HEK293 (cell line): Measurements from ENCODE around the gene ANKFN1.

Experiments
- MEIS1 ChIP-seq: sonication (generic); formaldehyde crosslinking; IDR thresholded peaks from 2 replicates; pipeline ENCODE4 v1.8.1; 2022; ENCODE audit warnings: missing genetic modification reagents, mild to moderate bottlenecking, borderline replicate concordance
- ZNF121 ChIP-seq: fragments of 450-650 bp; formaldehyde crosslinking; IDR thresholded peaks from 2 replicates; pipeline ENCODE4 v1.5.1; 2016; ENCODE audit warnings: missing biosample characterization, missing genetic modification characterization
- ZNF274 ChIP-seq, 2 experiments: fragments of 200-500 bp in 1 of 2; fragments of 450-650 bp in 1 of 2; sonication (Bioruptor generic) in 1 of 2; formaldehyde crosslinking in 1 of 2; IDR thresholded peaks; 2 replicates each; pipeline versions ENCODE4 v1.5.1 to v1.6.1; 2014 to 2016; ENCODE audit warnings: borderline replicate concordance in 1 of 2, inconsistent platforms in 1 of 2, low read length in 1 of 2, missing biosample characterization in 1 of 2, missing genetic modification characterization in 1 of 2
- ZNF529 ChIP-seq: fragments of 450-650 bp; formaldehyde crosslinking; IDR thresholded peaks from 2 replicates; pipeline ENCODE4 v1.5.1; 2017; ENCODE audit warnings: missing genetic modification characterization, missing biosample characterization; ENCODE audit not compliant: insufficient replicate concordance
- ZNF549 ChIP-seq: fragments of 450-650 bp; IDR thresholded peaks from 2 replicates; pipeline ENCODE4 v1.5.1; 2018; ENCODE audit warnings: missing biosample characterization, missing genetic modification characterization, mild to moderate bottlenecking, inconsistent platforms, moderate library complexity
- ZNF560 ChIP-seq: fragments of 450-650 bp; formaldehyde crosslinking; IDR thresholded peaks from 2 replicates; pipeline ENCODE4 v1.5.1; 2017; ENCODE audit warnings: missing biosample characterization, missing genetic modification characterization, borderline replicate concordance
- ZNF701 ChIP-seq: fragments of 450-650 bp; formaldehyde crosslinking; IDR thresholded peaks from 2 replicates; pipeline ENCODE4 v1.5.1; 2016; ENCODE audit warnings: missing biosample characterization, missing genetic modification characterization
- ZXDB ChIP-seq: fragments of 450-650 bp; formaldehyde crosslinking; IDR thresholded peaks from 2 replicates; pipeline ENCODE4 v1.5.1; 2016; ENCODE audit warnings: missing biosample characterization, missing genetic modification characterization
- TF ChIP-seq, protein P1 (sequence below): fragments of 450-650 bp; formaldehyde crosslinking; IDR thresholded peaks from 2 replicates; pipeline ENCODE4 v1.5.1; 2016; ENCODE audit warnings: missing biosample characterization, missing genetic modification characterization, borderline replicate concordance
- TF ChIP-seq, protein P2 (sequence below): fragments of 450-650 bp; formaldehyde crosslinking; IDR thresholded peaks from 2 replicates; pipeline ENCODE4 v1.5.1; 2017; ENCODE audit warnings: missing biosample characterization, missing genetic modification characterization
- TF ChIP-seq, protein P3 (sequence below): fragments of 450-650 bp; formaldehyde crosslinking; IDR thresholded peaks from 2 replicates; pipeline ENCODE4 v1.5.1; 2016; ENCODE audit warnings: missing biosample characterization, missing genetic modification characterization
- TF ChIP-seq, protein P4 (sequence below): fragments of 450-650 bp; formaldehyde crosslinking; IDR thresholded peaks from 2 replicates; pipeline ENCODE4 v1.5.1; 2017; ENCODE audit warnings: missing biosample characterization, missing genetic modification characterization
- TF ChIP-seq, protein P5 (sequence below): fragments of 450-650 bp; formaldehyde crosslinking; IDR thresholded peaks from 2 replicates; pipeline ENCODE4 v1.5.1; 2016; ENCODE audit warnings: missing biosample characterization, missing genetic modification characterization, low read depth
- TF ChIP-seq, protein P6 (sequence below): fragments of 450-650 bp; formaldehyde crosslinking; IDR thresholded peaks from 2 replicates; pipeline ENCODE4 v1.5.1; 2016; ENCODE audit warnings: missing biosample characterization, missing genetic modification characterization

DNA sequence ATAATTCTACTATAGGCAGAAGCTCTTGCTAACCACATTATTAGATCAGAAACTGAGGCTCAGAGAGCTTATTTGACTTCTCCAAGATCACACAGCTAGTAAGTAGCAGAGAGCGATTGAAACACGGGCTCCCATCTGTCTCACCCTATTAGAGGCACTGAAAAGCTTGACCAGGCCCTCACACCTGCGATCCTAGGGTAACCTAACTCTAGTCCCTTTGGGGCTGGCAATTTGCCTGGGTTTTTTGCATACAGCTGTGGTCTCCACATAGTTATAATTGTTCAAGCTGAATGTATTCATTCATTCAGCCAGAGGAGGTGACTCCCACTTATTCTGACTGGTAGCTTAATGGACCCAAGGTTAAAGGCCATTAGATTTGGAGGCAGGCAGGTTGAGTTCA lies 121.2 kb downstream of the ANKFN1 start:
- TF ChIP-seq, protein P1, sequence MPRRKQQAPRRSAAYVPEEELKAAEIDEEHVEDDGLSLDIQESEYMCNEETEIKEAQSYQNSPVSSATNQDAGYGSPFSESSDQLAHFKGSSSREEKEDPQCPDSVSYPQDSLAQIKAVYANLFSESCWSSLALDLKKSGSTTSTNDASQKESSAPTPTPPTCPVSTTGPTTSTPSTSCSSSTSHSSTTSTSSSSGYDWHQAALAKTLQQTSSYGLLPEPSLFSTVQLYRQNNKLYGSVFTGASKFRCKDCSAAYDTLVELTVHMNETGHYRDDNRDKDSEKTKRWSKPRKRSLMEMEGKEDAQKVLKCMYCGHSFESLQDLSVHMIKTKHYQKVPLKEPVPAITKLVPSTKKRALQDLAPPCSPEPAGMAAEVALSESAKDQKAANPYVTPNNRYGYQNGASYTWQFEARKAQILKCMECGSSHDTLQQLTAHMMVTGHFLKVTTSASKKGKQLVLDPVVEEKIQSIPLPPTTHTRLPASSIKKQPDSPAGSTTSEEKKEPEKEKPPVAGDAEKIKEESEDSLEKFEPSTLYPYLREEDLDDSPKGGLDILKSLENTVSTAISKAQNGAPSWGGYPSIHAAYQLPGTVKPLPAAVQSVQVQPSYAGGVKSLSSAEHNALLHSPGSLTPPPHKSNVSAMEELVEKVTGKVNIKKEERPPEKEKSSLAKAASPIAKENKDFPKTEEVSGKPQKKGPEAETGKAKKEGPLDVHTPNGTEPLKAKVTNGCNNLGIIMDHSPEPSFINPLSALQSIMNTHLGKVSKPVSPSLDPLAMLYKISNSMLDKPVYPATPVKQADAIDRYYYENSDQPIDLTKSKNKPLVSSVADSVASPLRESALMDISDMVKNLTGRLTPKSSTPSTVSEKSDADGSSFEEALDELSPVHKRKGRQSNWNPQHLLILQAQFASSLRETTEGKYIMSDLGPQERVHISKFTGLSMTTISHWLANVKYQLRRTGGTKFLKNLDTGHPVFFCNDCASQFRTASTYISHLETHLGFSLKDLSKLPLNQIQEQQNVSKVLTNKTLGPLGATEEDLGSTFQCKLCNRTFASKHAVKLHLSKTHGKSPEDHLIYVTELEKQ (tag by site-specific recombination) = no peak
- TF ChIP-seq, protein P2, sequence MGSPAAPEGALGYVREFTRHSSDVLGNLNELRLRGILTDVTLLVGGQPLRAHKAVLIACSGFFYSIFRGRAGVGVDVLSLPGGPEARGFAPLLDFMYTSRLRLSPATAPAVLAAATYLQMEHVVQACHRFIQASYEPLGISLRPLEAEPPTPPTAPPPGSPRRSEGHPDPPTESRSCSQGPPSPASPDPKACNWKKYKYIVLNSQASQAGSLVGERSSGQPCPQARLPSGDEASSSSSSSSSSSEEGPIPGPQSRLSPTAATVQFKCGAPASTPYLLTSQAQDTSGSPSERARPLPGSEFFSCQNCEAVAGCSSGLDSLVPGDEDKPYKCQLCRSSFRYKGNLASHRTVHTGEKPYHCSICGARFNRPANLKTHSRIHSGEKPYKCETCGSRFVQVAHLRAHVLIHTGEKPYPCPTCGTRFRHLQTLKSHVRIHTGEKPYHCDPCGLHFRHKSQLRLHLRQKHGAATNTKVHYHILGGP (tag by site-specific recombination) = no peak
- TF ChIP-seq ZNF121 (tag by site-specific recombination) (no peak), ZNF560 (tag by site-specific recombination) (no peak), ZNF274 (IDR thresholded peaks at IDR 0.05; ENCODE audit: low read length) (no peak), ZNF274 (tag by site-specific recombination; IDR thresholded peaks at IDR 0.05; ENCODE audit: borderline replicate concordance) (no peak), MEIS1 (CRISPR knock-in tag) (no peak), ZNF701 (tag by site-specific recombination) (no peak), ZNF529 (no peak), ZXDB (tag by site-specific recombination) (no peak), ZNF549 (tag by site-specific recombination) (no peak)
- TF ChIP-seq, protein P3, sequence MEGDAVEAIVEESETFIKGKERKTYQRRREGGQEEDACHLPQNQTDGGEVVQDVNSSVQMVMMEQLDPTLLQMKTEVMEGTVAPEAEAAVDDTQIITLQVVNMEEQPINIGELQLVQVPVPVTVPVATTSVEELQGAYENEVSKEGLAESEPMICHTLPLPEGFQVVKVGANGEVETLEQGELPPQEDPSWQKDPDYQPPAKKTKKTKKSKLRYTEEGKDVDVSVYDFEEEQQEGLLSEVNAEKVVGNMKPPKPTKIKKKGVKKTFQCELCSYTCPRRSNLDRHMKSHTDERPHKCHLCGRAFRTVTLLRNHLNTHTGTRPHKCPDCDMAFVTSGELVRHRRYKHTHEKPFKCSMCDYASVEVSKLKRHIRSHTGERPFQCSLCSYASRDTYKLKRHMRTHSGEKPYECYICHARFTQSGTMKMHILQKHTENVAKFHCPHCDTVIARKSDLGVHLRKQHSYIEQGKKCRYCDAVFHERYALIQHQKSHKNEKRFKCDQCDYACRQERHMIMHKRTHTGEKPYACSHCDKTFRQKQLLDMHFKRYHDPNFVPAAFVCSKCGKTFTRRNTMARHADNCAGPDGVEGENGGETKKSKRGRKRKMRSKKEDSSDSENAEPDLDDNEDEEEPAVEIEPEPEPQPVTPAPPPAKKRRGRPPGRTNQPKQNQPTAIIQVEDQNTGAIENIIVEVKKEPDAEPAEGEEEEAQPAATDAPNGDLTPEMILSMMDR (tag by site-specific recombination) = no peak
- TF ChIP-seq, protein P4, sequence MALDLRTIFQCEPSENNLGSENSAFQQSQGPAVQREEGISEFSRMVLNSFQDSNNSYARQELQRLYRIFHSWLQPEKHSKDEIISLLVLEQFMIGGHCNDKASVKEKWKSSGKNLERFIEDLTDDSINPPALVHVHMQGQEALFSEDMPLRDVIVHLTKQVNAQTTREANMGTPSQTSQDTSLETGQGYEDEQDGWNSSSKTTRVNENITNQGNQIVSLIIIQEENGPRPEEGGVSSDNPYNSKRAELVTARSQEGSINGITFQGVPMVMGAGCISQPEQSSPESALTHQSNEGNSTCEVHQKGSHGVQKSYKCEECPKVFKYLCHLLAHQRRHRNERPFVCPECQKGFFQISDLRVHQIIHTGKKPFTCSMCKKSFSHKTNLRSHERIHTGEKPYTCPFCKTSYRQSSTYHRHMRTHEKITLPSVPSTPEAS (tag by site-specific recombination) = no peak
- TF ChIP-seq, protein P5, sequence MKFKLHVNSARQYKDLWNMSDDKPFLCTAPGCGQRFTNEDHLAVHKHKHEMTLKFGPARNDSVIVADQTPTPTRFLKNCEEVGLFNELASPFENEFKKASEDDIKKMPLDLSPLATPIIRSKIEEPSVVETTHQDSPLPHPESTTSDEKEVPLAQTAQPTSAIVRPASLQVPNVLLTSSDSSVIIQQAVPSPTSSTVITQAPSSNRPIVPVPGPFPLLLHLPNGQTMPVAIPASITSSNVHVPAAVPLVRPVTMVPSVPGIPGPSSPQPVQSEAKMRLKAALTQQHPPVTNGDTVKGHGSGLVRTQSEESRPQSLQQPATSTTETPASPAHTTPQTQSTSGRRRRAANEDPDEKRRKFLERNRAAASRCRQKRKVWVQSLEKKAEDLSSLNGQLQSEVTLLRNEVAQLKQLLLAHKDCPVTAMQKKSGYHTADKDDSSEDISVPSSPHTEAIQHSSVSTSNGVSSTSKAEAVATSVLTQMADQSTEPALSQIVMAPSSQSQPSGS = no peak
- TF ChIP-seq, protein P6, sequence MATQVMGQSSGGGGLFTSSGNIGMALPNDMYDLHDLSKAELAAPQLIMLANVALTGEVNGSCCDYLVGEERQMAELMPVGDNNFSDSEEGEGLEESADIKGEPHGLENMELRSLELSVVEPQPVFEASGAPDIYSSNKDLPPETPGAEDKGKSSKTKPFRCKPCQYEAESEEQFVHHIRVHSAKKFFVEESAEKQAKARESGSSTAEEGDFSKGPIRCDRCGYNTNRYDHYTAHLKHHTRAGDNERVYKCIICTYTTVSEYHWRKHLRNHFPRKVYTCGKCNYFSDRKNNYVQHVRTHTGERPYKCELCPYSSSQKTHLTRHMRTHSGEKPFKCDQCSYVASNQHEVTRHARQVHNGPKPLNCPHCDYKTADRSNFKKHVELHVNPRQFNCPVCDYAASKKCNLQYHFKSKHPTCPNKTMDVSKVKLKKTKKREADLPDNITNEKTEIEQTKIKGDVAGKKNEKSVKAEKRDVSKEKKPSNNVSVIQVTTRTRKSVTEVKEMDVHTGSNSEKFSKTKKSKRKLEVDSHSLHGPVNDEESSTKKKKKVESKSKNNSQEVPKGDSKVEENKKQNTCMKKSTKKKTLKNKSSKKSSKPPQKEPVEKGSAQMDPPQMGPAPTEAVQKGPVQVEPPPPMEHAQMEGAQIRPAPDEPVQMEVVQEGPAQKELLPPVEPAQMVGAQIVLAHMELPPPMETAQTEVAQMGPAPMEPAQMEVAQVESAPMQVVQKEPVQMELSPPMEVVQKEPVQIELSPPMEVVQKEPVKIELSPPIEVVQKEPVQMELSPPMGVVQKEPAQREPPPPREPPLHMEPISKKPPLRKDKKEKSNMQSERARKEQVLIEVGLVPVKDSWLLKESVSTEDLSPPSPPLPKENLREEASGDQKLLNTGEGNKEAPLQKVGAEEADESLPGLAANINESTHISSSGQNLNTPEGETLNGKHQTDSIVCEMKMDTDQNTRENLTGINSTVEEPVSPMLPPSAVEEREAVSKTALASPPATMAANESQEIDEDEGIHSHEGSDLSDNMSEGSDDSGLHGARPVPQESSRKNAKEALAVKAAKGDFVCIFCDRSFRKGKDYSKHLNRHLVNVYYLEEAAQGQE (tag by site-specific recombination) = no peak
